OCI-LY3 (cell line): ENCODE measurements around the gene NEURL1.

Source experiments
- H2AFZ ChIP-seq: fragments of 200-600, 300-600 bp; shearing (Covaris generic); 2 replicates; pipeline ENCODE4 v1.6.0; 2014; ENCODE audit warnings: antibody characterized with exemption, low read depth, low read length
- H3K27ac ChIP-seq: fragments of 200-600, 300-600 bp; sonication (generic); 2 replicates; pipeline ENCODE4 v1.5.1; 2014; ENCODE audit warnings: mild to moderate bottlenecking, low read length, moderate library complexity, mixed read lengths
- H3K27me3 ChIP-seq: fragments of 200-600, 300-600 bp; sonication (generic); 2 replicates; pipeline ENCODE4 v1.6.1; 2014; ENCODE audit warnings: low read depth, low read length, mixed read lengths
- H3K36me3 ChIP-seq: fragments of 200-600, 300-600 bp; sonication (generic); replicated peaks from 2 replicates; pipeline ENCODE3; 2014; ENCODE audit warnings: low read depth, low read length, mixed read lengths
- H3K4me1 ChIP-seq: fragments of 300-600, 200-600 bp; sonication (generic); 2 replicates; pipeline ENCODE4 v1.6.1; 2014; ENCODE audit warnings: low read length, mixed read lengths
- H3K4me2 ChIP-seq: fragments of 200-600, 300-600 bp; sonication (generic); 2 replicates; pipeline ENCODE4 v1.6.1; 2014; ENCODE audit warnings: low read length, mixed read lengths
- H3K4me3 ChIP-seq: fragments of 300-600, 200-600 bp; sonication (generic); 2 replicates; pipeline ENCODE4 v1.5.1; 2014; ENCODE audit warnings: antibody characterized with exemption, mild to moderate bottlenecking, low read length, moderate library complexity
- H3K79me2 ChIP-seq: fragments of 300-600, 200-600 bp; shearing (Covaris generic); 2 replicates; pipeline ENCODE4 v1.6.1; 2014; ENCODE audit warnings: mild to moderate bottlenecking, low read length, mixed read lengths
- H3K9ac ChIP-seq: fragments of 300-600, 200-600 bp; shearing (Covaris generic); 2 replicates; pipeline ENCODE4 v1.6.0; 2014; ENCODE audit warnings: mild to moderate bottlenecking, low read length, moderate library complexity
- H3K9me3 ChIP-seq: fragments of 200-600, 300-600 bp; shearing (Covaris generic); 2 replicates; pipeline ENCODE4 v1.6.1; 2014; ENCODE audit warnings: low read length, mixed read lengths; ENCODE audit not compliant: insufficient read depth
- H4K20me1 ChIP-seq: fragments of 200-600, 300-600 bp; sonication (generic); 2 replicates; pipeline ENCODE4 v1.6.1; 2016; ENCODE audit warnings: low read length, mixed read lengths; ENCODE audit not compliant: insufficient read depth
- EZH2phosphoT487 ChIP-seq: fragments of 200-600 bp; shearing (Covaris generic); IDR thresholded peaks from 2 replicates; pipeline ENCODE4 v1.6.1; 2018; ENCODE audit warnings: antibody characterized with exemption, mixed run types, low read depth
- TF ChIP-seq, protein P1 (sequence below): fragments of 200-600, 300-600 bp; sonication (generic); IDR thresholded peaks from 2 replicates; pipeline ENCODE4 v1.5.1; 2014; ENCODE audit warnings: antibody characterized with exemption, low read length, low read depth

The NEURL1 gene

DNA sequence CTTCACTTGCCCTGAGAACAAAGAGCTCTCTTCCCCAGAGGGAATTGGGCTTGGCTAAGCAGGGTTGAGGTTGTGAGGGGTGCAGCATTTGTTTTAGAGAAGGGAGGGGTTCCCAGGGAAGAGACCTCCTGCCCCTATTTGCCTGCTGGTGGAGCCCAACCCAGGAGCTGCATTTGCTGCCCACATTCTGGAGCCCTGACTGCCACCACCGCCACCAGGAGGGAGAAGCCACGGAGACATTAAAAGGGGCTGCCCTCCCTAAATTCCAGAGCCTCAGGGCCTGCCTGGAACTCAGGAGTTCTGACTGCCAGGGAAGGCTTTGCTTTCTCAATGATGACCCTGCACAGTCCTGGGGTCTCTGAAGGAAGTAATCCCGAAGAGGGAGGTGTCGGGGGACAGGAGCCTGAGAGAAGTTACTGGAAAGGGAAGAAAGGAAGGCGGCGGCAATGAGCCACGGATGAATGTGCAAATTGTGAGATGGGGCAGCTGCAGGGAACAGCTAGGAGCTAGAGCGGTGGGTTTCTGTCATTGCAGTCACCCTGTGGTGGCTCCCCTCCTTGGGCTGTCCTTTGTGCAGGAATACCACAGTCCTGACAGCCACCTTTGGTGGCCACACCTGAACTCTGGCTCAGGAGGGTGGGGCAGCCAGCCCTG lies 51.3 kb downstream of the NEURL1 start:
- Histone ChIP-seq H3K9me3 (no peaks in the 10 kb centered on the region), H3K4me3 (no peak overlapping the region), H3K27me3 (0 out of 2 replicates have a peak, but pooled peaks cover 2% of the 10 kb centered on the region), H2AFZ (no peak overlapping the region), H4K20me1 (no peaks in the 10 kb centered on the region), H3K4me2 (no peak overlapping the region), H3K36me3 (no peaks in the 10 kb centered on the region), H3K79me2 (no peaks in the 10 kb centered on the region), H3K4me1 (peaks cover 6% of the 10 kb centered on the region; the same call in 1 of the 2 replicates), H3K9ac (no peak overlapping the region), H3K27ac (no peak overlapping the region)
- no peak for TF ChIP-seq EZH2phosphoT487
- TF ChIP-seq, protein P1, sequence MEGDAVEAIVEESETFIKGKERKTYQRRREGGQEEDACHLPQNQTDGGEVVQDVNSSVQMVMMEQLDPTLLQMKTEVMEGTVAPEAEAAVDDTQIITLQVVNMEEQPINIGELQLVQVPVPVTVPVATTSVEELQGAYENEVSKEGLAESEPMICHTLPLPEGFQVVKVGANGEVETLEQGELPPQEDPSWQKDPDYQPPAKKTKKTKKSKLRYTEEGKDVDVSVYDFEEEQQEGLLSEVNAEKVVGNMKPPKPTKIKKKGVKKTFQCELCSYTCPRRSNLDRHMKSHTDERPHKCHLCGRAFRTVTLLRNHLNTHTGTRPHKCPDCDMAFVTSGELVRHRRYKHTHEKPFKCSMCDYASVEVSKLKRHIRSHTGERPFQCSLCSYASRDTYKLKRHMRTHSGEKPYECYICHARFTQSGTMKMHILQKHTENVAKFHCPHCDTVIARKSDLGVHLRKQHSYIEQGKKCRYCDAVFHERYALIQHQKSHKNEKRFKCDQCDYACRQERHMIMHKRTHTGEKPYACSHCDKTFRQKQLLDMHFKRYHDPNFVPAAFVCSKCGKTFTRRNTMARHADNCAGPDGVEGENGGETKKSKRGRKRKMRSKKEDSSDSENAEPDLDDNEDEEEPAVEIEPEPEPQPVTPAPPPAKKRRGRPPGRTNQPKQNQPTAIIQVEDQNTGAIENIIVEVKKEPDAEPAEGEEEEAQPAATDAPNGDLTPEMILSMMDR, result no peak

GRCh38 chr10:103545366-103545765 lies 51.9 kb downstream of the NEURL1 start:
- Histone ChIP-seq H3K9me3 (no peaks in the 10 kb centered on the region), H3K4me2 (no peak overlapping the region), H3K4me1 (peaks cover 6% of the 10 kb centered on the region; the same call in 1 of the 2 replicates), H3K4me3 (no peak overlapping the region), H4K20me1 (no peaks in the 10 kb centered on the region), H3K27me3 (0 out of 2 replicates have a peak, but pooled peaks cover 2% of the 10 kb centered on the region), H3K9ac (no peak overlapping the region), H3K79me2 (no peaks in the 10 kb centered on the region), H2AFZ (no peak overlapping the region), H3K27ac (no peak overlapping the region), H3K36me3 (no peaks in the 10 kb centered on the region)
- no peak for TF ChIP-seq EZH2phosphoT487
- TF ChIP-seq, protein P1, result no peak

DNA sequence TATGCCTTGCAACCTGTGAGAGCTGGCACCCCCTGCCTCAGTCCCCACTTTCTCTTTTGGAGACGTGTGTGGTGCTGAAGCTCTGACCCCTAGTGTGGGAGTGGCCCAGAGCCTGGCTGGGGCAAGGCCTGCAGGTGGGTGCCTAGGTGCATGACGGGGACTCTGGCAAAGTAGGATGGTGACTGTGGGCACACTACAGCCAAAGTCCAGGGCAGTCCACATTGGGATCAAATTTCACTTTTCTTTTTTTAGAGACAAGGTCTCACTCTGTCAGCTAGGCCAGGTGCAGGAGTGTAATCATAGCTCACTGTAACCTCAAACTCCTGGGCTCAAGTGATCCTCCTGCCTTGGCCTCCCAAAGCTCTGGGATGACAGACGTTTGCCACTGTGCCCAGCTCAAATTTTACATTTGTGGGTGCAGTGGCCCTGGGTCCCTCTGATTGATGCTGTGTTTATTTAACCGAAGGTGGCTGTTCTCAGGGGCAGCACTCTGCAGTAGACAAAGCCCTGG lies 52.3 kb downstream of the NEURL1 start:
- H3K4me2 ChIP-seq, result no peak overlapping the region
- peaks cover 6% of the 10 kb centered on the region; the same call in 1 of the 2 replicates for H3K4me1 ChIP-seq
- no peaks in the 10 kb centered on the region for H3K9me3 ChIP-seq
- TF ChIP-seq, protein P1, result no peak
- TF ChIP-seq EZH2phosphoT487, result no peak
- no peak overlapping the region for H3K27ac ChIP-seq
- no peaks in the 10 kb centered on the region for H3K79me2 ChIP-seq
- no peak overlapping the region for H3K4me3 ChIP-seq
- H3K36me3 ChIP-seq, result no peaks in the 10 kb centered on the region
- no peaks in the 10 kb centered on the region for H4K20me1 ChIP-seq
- H2AFZ ChIP-seq, result no peak overlapping the region
- H3K27me3 ChIP-seq, result 0 out of 2 replicates have a peak, but pooled peaks cover 2% of the 10 kb centered on the region
- no peak overlapping the region for H3K9ac ChIP-seq

- Histone ChIP-seq H3K79me2 (no peaks in the 10 kb centered on the region), H3K27me3 (0 out of 2 replicates have a peak, but pooled peaks cover 2% of the 10 kb centered on the region), H3K4me3 (no peak overlapping the region), H3K9ac (no peak overlapping the region), H3K9me3 (no peaks in the 10 kb centered on the region), H4K20me1 (no peaks in the 10 kb centered on the region), H3K4me2 (no peak overlapping the region), H3K4me1 (peaks cover 6% of the 10 kb centered on the region; the same call in 1 of the 2 replicates), H3K27ac (no peak overlapping the region), H2AFZ (no peak overlapping the region), H3K36me3 (no peaks in the 10 kb centered on the region)
- TF ChIP-seq EZH2phosphoT487, result no peak
- TF ChIP-seq, protein P1, result no peak
Observed at GRCh38 chr10:103546401-103546800, 52.9 kb downstream of the NEURL1 start.
